ENCODE data around the gene C17orf50. TPM values are rescaled to one million over a fixed set of nuclear protein-coding genes. Genes with fewer than 3 reads are reported as not detected.

Gene C17orf50
- total and polyA plus RNA-seq, 2 of the 13 experiments (the other 11 are each of a cell fraction or from before 2014, with no cell fraction given): not detected

GRCh38 chr17:35804658-35805192, 44.0 kb downstream of the C17orf50 start (continued):
- TF ChIP-seq TARDBP (CRISPR knock-in tag; IDR thresholded peaks at IDR 0.05): peak; percentile 31; the same call in 1 of the 2 replicates
- no peak for TF ChIP-seq TAF15 (IDR thresholded peaks at IDR 0.05; ENCODE audit: low read depth, low read length, poor library complexity, severe bottlenecking)
- TF ChIP-seq GATAD2A (CRISPR knock-in tag; IDR thresholded peaks at IDR 0.05): peak; percentile 42; the same call in 1 of the 2 replicates
- TF ChIP-seq SKI (IDR thresholded peaks at IDR 0.05; ENCODE audit: partially characterized antibody): no peak
- TF ChIP-seq STAT6 (CRISPR knock-in tag; IDR thresholded peaks at IDR 0.05; ENCODE audit: borderline replicate concordance): no peak
- TF ChIP-seq ZNF501 (CRISPR knock-in tag; IDR thresholded peaks at IDR 0.05): no peak
- TF ChIP-seq, protein P1, sequence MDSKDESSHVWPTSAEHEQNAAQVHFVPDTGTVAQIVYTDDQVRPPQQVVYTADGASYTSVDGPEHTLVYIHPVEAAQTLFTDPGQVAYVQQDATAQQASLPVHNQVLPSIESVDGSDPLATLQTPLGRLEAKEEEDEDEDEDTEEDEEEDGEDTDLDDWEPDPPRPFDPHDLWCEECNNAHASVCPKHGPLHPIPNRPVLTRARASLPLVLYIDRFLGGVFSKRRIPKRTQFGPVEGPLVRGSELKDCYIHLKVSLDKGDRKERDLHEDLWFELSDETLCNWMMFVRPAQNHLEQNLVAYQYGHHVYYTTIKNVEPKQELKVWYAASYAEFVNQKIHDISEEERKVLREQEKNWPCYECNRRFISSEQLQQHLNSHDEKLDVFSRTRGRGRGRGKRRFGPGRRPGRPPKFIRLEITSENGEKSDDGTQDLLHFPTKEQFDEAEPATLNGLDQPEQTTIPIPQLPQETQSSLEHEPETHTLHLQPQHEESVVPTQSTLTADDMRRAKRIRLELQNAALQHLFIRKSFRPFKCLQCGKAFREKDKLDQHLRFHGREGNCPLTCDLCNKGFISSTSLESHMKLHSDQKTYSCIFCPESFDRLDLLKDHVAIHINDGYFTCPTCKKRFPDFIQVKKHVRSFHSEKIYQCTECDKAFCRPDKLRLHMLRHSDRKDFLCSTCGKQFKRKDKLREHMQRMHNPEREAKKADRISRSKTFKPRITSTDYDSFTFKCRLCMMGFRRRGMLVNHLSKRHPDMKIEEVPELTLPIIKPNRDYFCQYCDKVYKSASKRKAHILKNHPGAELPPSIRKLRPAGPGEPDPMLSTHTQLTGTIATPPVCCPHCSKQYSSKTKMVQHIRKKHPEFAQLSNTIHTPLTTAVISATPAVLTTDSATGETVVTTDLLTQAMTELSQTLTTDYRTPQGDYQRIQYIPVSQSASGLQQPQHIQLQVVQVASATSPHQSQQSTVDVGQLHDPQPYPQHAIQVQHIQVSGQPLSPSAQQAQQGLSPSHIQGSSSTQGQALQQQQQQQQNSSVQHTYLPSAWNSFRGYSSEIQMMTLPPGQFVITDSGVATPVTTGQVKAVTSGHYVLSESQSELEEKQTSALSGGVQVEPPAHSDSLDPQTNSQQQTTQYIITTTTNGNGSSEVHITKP (CRISPR knock-in tag; IDR thresholded peaks at IDR 0.05; ENCODE audit: low read depth): peak; percentile 78; the same call in 1 of the 2 replicates
- TF ChIP-seq ATF7 (IDR thresholded peaks at IDR 0.05): no peak
- no peak for TF ChIP-seq ATF7 (CRISPR knock-in tag; IDR thresholded peaks at IDR 0.05)
- no peak for TF ChIP-seq ZFAT (CRISPR knock-in tag; conservative IDR thresholded peaks at IDR 0.05)
- peak; percentile 26; the same call in 1 of the 2 replicates for TF ChIP-seq ZFY (CRISPR knock-in tag; IDR thresholded peaks at IDR 0.05)
- TF ChIP-seq STAG1 (CRISPR knock-in tag; IDR thresholded peaks at IDR 0.05): peak; percentile 81
- TF ChIP-seq POLR2A (IDR thresholded peaks at IDR 0.05; ENCODE audit: insufficient read depth in 1 of 2, low read depth in 2 of 2, low read length in 2 of 2): no peak
- peak; percentile 92 for TF ChIP-seq HMGXB3 (CRISPR knock-in tag; IDR thresholded peaks at IDR 0.05; ENCODE audit: borderline replicate concordance)
- TF ChIP-seq CREB1 (IDR thresholded peaks at IDR 0.05): no peak
- peak; percentile 50; the same call in 1 of the 2 replicates for TF ChIP-seq CREB1 (CRISPR knock-in tag; IDR thresholded peaks at IDR 0.05)
- TF ChIP-seq MIXL1 (CRISPR knock-in tag; IDR thresholded peaks at IDR 0.05): peak; percentile 69
- TF ChIP-seq MBD4 (IDR thresholded peaks at IDR 0.05; ENCODE audit: borderline replicate concordance, low read length): no peak
- TF ChIP-seq EED (CRISPR knock-in tag; IDR thresholded peaks at IDR 0.05): no peak
- TF ChIP-seq ZNF644 (CRISPR knock-in tag; IDR thresholded peaks at IDR 0.05; ENCODE audit: low read depth): 0 out of 2 replicates have a peak, but pooled peaks have one; percentile 13
- 0 out of 2 replicates have a peak, but pooled peaks have one; percentile 35 for TF ChIP-seq GATAD1 (CRISPR knock-in tag; IDR thresholded peaks at IDR 0.05)
- TF ChIP-seq HHEX (CRISPR knock-in tag; IDR thresholded peaks at IDR 0.05): no peak
- TF ChIP-seq NFE2L1 (CRISPR knock-in tag; IDR thresholded peaks at IDR 0.05; ENCODE audit: borderline replicate concordance): no peak
